GM06990 (cell line): ENCODE results near the gene GHRH.

Experiments used
- DNase-seq: peaks from one replicate; pipeline ENCODE4 v3.0.0-alpha.2; 2011; ENCODE audit not compliant: insufficient read length; ENCODE audit errors: extremely low read depth
- H3K27me3 ChIP-seq: replicated peaks from 2 replicates; pipeline ENCODE4 v1.6.0; 2011; ENCODE audit warnings: low read length; ENCODE audit not compliant: control insufficient read depth, insufficient read depth
- H3K36me3 ChIP-seq: 2 replicates; pipeline ENCODE4 v1.5.1; 2011; ENCODE audit warnings: low read length; ENCODE audit not compliant: control insufficient read depth, insufficient read depth
- H3K4me3 ChIP-seq: replicated peaks from 2 replicates; pipeline ENCODE4 v1.5.1; 2011; ENCODE audit warnings: low read depth, mild to moderate bottlenecking, control low read depth, low read length
- TF ChIP-seq, protein P1 (sequence below): IDR thresholded peaks from 2 replicates; pipeline ENCODE4 v1.5.1; 2011; ENCODE audit warnings: low read length, control low read depth, mild to moderate bottlenecking, inconsistent platforms; ENCODE audit not compliant: insufficient read depth, poor library complexity, severe bottlenecking

Gene GHRH

DNA sequence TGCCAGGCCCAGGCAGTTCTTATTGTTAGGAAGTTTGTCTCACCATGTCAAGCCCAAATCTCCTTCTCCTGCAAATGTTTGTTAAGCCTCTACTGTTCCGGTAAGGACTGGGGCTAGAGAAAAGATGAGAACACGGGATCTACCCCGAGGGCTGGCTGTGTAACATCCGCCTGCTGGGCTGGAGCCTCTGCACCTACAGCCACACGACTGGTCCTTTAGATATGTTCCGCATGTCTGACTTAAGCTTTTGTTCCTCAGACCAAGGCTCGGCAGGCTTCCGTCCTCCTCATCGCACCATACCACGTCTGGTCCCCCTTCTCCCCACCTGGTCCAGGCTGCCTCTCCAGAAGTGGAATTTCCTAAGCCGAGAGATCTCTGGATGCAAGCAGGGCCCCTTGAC lies 2.6 kb downstream of the GHRH start:
- no peak for DNase-seq
- Histone ChIP-seq H3K27me3 (peaks cover 3% of the 10 kb centered on the region), H3K4me3 (no peak overlapping the region), H3K36me3 (no peaks in the 10 kb centered on the region)
- TF ChIP-seq, protein P1, sequence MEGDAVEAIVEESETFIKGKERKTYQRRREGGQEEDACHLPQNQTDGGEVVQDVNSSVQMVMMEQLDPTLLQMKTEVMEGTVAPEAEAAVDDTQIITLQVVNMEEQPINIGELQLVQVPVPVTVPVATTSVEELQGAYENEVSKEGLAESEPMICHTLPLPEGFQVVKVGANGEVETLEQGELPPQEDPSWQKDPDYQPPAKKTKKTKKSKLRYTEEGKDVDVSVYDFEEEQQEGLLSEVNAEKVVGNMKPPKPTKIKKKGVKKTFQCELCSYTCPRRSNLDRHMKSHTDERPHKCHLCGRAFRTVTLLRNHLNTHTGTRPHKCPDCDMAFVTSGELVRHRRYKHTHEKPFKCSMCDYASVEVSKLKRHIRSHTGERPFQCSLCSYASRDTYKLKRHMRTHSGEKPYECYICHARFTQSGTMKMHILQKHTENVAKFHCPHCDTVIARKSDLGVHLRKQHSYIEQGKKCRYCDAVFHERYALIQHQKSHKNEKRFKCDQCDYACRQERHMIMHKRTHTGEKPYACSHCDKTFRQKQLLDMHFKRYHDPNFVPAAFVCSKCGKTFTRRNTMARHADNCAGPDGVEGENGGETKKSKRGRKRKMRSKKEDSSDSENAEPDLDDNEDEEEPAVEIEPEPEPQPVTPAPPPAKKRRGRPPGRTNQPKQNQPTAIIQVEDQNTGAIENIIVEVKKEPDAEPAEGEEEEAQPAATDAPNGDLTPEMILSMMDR = no peak

DNA sequence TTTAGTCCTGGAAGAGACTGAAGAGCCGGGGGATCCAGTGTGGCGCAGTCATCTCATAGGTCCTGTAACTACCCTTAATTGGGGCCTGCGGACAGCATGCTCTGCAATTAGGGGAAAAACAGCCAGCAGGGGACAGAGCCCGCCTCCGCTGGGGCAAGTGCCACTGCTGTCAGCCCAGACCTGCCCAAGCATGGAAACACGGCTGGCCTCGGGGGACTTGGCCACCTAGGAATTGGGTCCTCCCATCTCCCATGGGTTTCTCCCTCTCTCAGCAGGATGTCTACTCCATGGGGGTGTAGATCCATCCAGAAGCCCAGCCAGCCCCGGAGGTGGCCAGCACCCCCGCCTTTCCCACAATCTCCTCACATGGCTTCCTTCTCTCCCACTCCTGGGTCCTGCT lies 3.6 kb downstream of the GHRH start:
- Histone ChIP-seq H3K36me3 (no peaks in the 10 kb centered on the region), H3K4me3 (no peak overlapping the region), H3K27me3 (peaks cover 3% of the 10 kb centered on the region)
- TF ChIP-seq, protein P1 = no peak
- DNase-seq = no peak

DNA sequence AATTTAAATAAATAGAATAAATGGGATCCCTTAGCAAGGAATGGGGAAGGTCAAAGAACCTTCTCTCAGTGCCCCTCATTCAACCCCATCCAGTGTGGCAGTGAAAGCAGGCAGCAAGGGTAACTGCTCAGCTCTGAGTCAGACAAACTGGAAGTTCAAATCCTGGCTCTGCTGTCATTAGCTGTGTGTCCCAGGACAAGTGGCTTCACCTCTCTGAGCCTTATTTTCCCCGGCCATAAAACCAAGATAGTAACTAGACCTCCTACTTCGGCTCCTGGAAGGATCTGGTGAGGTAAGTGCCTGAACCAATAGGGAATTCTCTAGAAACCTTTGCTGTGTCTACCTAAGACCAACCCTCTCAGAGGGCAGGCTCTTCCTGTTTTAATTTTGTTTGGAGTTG lies 4.1 kb downstream of the GHRH start:
- TF ChIP-seq, protein P1 = no peak
- no peaks in the 10 kb centered on the region for H3K36me3 ChIP-seq
- DNase-seq = no peak
- no peak overlapping the region for H3K4me3 ChIP-seq
- peaks cover 3% of the 10 kb centered on the region for H3K27me3 ChIP-seq

DNA sequence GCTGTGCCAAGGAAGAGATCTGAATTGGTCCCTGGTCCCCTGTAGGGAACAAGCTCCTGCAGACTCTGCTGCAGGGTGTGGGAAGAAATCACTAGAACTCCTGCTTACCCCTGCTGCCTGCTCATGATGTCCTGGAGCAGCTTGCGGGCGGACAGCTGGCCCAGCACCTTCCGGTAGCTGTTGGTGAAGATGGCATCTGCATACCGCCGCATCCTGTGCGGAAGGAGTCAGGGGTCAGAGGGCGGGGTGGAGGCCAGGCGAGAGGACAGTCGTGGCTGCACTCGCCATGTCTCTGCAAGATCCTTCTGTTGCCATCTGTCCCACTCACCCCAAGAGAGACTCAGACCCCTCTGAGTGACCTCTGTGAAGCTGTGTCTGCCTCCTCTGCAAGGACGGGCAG lies 5.3 kb downstream of the GHRH start:
- Histone ChIP-seq H3K27me3 (peaks cover 3% of the 10 kb centered on the region; the same call in 1 of the 2 replicates), H3K4me3 (no peak overlapping the region), H3K36me3 (no peaks in the 10 kb centered on the region)
- TF ChIP-seq, protein P1 = no peak
- no peak for DNase-seq

DNA sequence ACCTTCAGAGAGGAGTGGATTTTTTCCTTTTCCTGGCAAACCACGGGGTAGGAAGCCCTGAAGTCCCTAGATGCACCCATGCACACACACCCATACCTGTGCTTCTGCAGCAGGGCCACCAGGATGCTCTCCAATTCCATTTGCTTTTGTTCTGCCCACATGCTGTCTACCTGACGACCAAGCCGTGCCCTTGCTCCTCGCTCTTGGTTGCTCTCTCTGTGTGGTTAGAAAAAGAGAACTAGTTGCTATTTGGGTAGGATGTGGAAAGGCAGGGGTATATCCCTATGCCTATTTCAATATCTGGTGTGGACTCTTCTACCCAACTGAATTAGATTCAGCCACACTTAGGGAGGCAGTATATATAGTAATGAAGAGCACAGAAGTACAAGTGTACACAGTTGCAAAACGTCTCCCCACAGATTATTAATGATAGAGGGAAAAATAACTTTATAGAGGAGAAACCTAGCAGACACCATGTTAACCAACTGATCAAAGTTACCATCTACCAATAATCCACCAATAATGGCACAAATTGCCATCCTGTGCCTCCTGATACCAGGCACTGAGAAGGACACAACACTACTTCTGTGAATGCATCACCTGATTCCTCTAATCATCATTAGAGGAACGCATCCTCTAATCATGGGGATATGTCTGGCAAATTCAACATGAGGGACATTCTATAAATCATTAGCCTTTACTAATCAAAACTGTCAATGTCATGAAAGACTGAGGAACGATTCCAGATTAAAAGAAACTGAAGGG lies 7.3 kb downstream of the GHRH start:
- H3K36me3 ChIP-seq = no peaks in the 10 kb centered on the region
- TF ChIP-seq, protein P1 = no peak

More for the DNA sequence above, 7.3 kb downstream of the GHRH start:
- H3K27me3 ChIP-seq = 0 out of 2 replicates have a peak, but pooled peaks cover 3% of the 10 kb centered on the region
- no peak for DNase-seq
- no peak overlapping the region for H3K4me3 ChIP-seq
